ENCODE measurements around the gene PHF23.

GRCh38 chr17:7281953-7282751, 42.9 kb upstream of the PHF23 start:
- no peak for TF ChIP-seq TAF1 (IDR thresholded peaks at IDR 0.05; ENCODE audit: borderline replicate concordance, insufficient read depth, low read length)
- TF ChIP-seq POLR2AphosphoS5 (IDR thresholded peaks at IDR 0.05; ENCODE audit: low read depth, low read length): no peak
- TF ChIP-seq REST (IDR thresholded peaks at IDR 0.05; ENCODE audit: insufficient read depth in 1 of 2, low read depth in 2 of 2, low read length in 2 of 2): no peak
- TF ChIP-seq SIN3A (IDR thresholded peaks at IDR 0.05; ENCODE audit: borderline replicate concordance, insufficient read depth, low read length): no peak
- no peak for TF ChIP-seq FOXP2 (optimal IDR thresholded peaks at IDR 0.05; ENCODE audit: borderline replicate concordance, extremely low read depth, extremely low read length, insufficient read depth)

All from PFSK-1 (cell line).